Heart left ventricle (tissue), 16 donors: ENCODE measurements around the gene ASPG. TPM values are rescaled to one million over a fixed set of nuclear protein-coding genes. Genes with fewer than 3 reads are reported as not detected.

Experiments
- ATAC-seq, 4 donors: fragments of 200-7000 bp; cut with Tn5 transposase; one replicate each; pipeline ENCODE4 v1.9.1; 2020 to 2022; ENCODE audit warnings: moderate library complexity in 4 of 4, mild to moderate bottlenecking in 3 of 4, moderate number of reproducible peaks in 1 of 4
- DNase-seq, 5 donors: peaks; one replicate each; pipeline ENCODE4 v3.0.0-alpha.2; 2020
- H3K27ac ChIP-seq, 12 donors: fragments of 200-600 bp; sonication (generic) in 4 of 12; one replicate each; pipeline versions ENCODE4 v1.5.0 to v1.8.0; 2016 to 2022; ENCODE audit warnings: mild to moderate bottlenecking in 2 of 12
- H3K27me3 ChIP-seq, 9 donors: fragments of 200-600 bp; sonication (generic) in 2 of 9; one replicate each; pipeline versions ENCODE4 v1.5.1 to v1.8.0; 2016 to 2022; ENCODE audit warnings: mild to moderate bottlenecking in 3 of 9
- H3K36me3 ChIP-seq, 9 donors: fragments of 200-600 bp; sonication (generic) in 2 of 9; one replicate each; pipeline versions ENCODE4 v1.5.0 to v1.8.0; 2018 to 2022; ENCODE audit warnings: mild to moderate bottlenecking in 2 of 9
- H3K4me1 ChIP-seq, 12 donors: fragments of 200-600 bp; sonication (generic) in 4 of 12; one replicate each; pipeline versions ENCODE4 v1.5.0 to v1.8.0; 2016 to 2022; ENCODE audit warnings: mild to moderate bottlenecking in 3 of 12
- H3K4me3 ChIP-seq, 12 donors: fragments of 200-600 bp; sonication (generic) in 4 of 12; one replicate each; pipeline versions ENCODE4 v1.5.0 to v1.8.0; 2017 to 2022; ENCODE audit warnings: mild to moderate bottlenecking in 9 of 12, moderate library complexity in 4 of 12
- H3K9me3 ChIP-seq, 12 donors: fragments of 200-600 bp; sonication (generic) in 4 of 12; one replicate each; pipeline versions ENCODE4 v1.5.0 to v1.8.0; 2016 to 2022; ENCODE audit warnings: mild to moderate bottlenecking in 1 of 12
- POLR2A ChIP-seq, 2 donors: fragments of 450-650 bp; IDR thresholded peaks; one replicate each; pipeline ENCODE4 v1.6.1; 2017; ENCODE audit warnings: antibody characterized with exemption in 2 of 2, mild to moderate bottlenecking in 2 of 2, moderate library complexity in 2 of 2
- WGBS, 4 donors: extraction: QIAGEN DNeasy Blood & Tissue Kit in 2 of 4; methylation state at CpG; one replicate each; pipeline versions ENCODE4 v1.1.5 to v1.1.7; 2013 to 2018; 5-methylcytosine and 5-hydroxymethylcytosine counted together
- intact Hi-C, 10 donors: fragments of 100-400 bp; cut with DNase I; formaldehyde crosslinking; loops; one replicate each; pipeline versions ENCODE4 v1.11.1 to v1.14.2; 2022
- polyA plus RNA-seq, 2 donors: library from polyadenylated mRNA; stranded (reverse); fragments of 200-250 nt; gene quantifications; one replicate each; pipeline ENCODE4 v1.2.3, GENCODE V29; 2013
- total RNA-seq, 9 donors: library from RNA; depleted of rRNA in 2 of 9; stranded (reverse); fragments of >200 nt in 2 of 9; fragmentation: NEBNext Ultra II Directional in 3 of 9; extraction: Animal tissue kit (Norgen Biotek cat#: 25700) in 3 of 9; gene quantifications; one replicate each; pipeline versions ENCODE4 v1.1.0 to v1.2.4, GENCODE V29; 2016 to 2023
- TF ChIP-seq, protein P1 (sequence below), 12 donors: fragments of 200-600 bp; sonication (generic) in 4 of 12; IDR thresholded peaks; one replicate each; pipeline versions ENCODE4 v1.5.0 to v1.8.0; 2018 to 2022; ENCODE audit warnings: antibody characterized with exemption in 12 of 12, mild to moderate bottlenecking in 5 of 12
- donor health status: ischemic (EF 13 %, LVEDD 7.1; RV severe dilation, severe dysfunction).
- donor health status: healthy with polysubstance abuse.
- donor health status: DM: no; HTN: yes; CAD: no.
- donor health status: DM: no; HTN: no; CAD: no.
- donor health status: ischemic (EF 25% LVEDD 6.9; RV normal size, moderate dysfunction).
- donor health status: ischemic (EF 25% LVEDD 5.7; RV mildly dilated, moderate dysfunction).
- donor health status: healthy.
- donor health status: DM: yes; HTN: yes; CAD: no.
- donor health status: ischemic (EF 35%, LVEDD 5.7; RV mildly dilated, moderate dysfunction).
- donor health status: nonischemic (EF 11% LVEDD 7.7; RV severe dilation, severe dysfunction).
- donor health status: DM: yes; HTN: yes; CAD: no.
- donor health status: PGD.
- donor health status: ischemic (EF 29% LVEDD 5.4; RV normal size, mild dysfunction).
- donor health status: nonischemic (EF 23%, LVEDD 6.1; RV moderate dilation, normal function).

ASPG gene
- total and polyA plus RNA-seq, 11 donors, result 3.2 to 54.6 (median 16.3) TPM

DNA sequence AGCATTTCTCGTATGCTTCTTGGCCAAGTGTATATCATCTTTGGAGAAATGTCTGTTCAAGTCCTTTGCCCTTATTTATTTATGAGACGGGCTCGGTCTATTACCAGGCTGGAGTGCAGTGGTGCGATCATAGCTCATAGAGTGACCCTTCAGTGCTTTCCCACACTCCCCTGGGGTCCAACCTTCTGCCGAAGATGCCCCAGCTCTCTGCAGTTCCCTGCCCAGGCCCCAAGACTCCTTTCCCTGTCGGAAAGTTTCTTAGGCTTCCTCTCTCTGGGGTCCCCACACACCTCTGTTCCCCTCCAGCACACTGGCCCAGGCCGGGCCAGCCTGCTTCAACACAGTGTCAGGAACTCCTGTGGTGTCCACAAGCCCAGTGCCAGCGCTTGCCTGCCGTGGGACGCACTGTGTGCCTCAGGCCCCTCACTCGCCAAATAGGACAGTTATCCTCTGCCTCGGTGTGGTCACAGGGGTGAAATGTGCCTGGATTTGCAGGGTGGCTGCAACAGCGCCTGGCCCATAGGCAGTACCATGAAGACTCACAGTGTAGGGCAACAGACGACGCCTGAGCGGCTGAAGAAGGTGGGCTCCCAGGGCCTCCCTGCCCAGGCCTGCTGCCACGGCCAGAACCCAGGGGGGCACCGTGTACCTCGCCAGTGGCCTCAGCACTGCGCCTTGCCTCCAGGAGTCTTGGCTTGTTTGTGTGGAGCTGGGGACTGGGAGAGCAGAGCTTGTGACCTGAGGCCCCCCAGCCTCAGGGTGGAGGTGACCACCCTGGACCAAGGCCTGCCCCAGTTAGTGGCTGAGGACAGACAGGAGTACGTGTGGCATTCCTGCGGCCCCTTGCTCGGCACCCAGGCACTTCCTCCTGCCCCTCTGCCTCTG, 4.9 kb upstream of the ASPG start:
- H3K27ac ChIP-seq, result no peak overlapping the region
- no peaks in the 10 kb centered on the region for H3K9me3 ChIP-seq
- 91 to 95% (median 92%) methylated on average over 19 to 23 of the region's 23 CpGs for WGBS, 4 donors
- peaks cover 0 to 7% (median 2%) of the 10 kb centered on the region in 9 donors for H3K27me3 ChIP-seq
- TF ChIP-seq POLR2A (IDR thresholded peaks at IDR 0.05), result no peak
- TF ChIP-seq, protein P1, sequence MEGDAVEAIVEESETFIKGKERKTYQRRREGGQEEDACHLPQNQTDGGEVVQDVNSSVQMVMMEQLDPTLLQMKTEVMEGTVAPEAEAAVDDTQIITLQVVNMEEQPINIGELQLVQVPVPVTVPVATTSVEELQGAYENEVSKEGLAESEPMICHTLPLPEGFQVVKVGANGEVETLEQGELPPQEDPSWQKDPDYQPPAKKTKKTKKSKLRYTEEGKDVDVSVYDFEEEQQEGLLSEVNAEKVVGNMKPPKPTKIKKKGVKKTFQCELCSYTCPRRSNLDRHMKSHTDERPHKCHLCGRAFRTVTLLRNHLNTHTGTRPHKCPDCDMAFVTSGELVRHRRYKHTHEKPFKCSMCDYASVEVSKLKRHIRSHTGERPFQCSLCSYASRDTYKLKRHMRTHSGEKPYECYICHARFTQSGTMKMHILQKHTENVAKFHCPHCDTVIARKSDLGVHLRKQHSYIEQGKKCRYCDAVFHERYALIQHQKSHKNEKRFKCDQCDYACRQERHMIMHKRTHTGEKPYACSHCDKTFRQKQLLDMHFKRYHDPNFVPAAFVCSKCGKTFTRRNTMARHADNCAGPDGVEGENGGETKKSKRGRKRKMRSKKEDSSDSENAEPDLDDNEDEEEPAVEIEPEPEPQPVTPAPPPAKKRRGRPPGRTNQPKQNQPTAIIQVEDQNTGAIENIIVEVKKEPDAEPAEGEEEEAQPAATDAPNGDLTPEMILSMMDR (IDR thresholded peaks at IDR 0.05), result no peak
- no peak for ATAC-seq
- peaks cover 0 to 37% (median 11%) of the 10 kb centered on the region in 12 donors for H3K4me1 ChIP-seq
- DNase-seq, result no peak
- H3K4me3 ChIP-seq, result no peak overlapping the region
- intact Hi-C loops, result loop anchor here in 3 of 10 donors (5.0 kb wide), 3 partner anchors 482 to 557 kb away; no protein-coding TSS in a partner anchor
- no peaks in the 10 kb centered on the region for H3K36me3 ChIP-seq

DNA sequence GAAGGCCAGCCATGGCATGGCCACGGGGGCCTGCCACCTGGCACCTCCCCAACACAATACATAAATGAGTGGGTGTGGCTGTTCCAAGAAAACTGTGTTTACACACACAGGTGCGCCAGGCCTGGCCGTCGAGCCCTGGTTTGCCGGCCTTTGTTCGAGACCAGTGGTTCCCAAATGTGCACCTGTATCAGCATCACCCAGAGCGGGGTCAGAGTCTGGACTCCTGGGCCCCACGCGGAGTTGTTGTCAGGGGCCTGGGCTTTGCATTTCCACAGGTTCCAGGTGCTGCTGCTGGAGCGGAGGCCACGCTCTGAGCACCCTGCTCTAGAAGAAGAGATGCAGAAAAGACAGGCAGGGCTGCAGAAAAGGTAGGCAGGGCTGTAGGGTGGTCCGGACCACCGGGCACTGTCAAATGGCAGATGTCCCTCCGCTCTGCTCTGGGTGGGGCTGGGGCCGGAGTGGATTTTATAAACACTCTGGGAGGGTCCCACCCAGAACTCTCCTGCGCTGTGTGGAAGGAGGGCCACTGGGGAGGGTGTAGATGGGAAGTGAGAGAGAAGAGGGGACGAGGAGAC, 4.2 kb upstream of the ASPG start:
- no peak overlapping the region for H3K27ac ChIP-seq
- intact Hi-C loops, result loop anchor here in 3 of 10 donors (5.0 kb wide), 3 partner anchors 481 to 556 kb away; no protein-coding TSS in a partner anchor
- ATAC-seq (no peak), DNase-seq (no peak)
- H3K36me3 ChIP-seq, result no peaks in the 10 kb centered on the region
- H3K4me1 ChIP-seq, result peaks cover 0 to 44% (median 11%) of the 10 kb centered on the region in 12 donors
- no peaks in the 10 kb centered on the region for H3K9me3 ChIP-seq
- no peak overlapping the region for H3K4me3 ChIP-seq
- peaks cover 0 to 12% (median 9%) of the 10 kb centered on the region in 9 donors for H3K27me3 ChIP-seq
- no peak for TF ChIP-seq POLR2A (IDR thresholded peaks at IDR 0.05)
- TF ChIP-seq, protein P1 (IDR thresholded peaks at IDR 0.05), result no peak
- WGBS, 4 donors, result 91 to 94% (median 92%) methylated on average over 16 to 17 of the region's 17 CpGs

DNA sequence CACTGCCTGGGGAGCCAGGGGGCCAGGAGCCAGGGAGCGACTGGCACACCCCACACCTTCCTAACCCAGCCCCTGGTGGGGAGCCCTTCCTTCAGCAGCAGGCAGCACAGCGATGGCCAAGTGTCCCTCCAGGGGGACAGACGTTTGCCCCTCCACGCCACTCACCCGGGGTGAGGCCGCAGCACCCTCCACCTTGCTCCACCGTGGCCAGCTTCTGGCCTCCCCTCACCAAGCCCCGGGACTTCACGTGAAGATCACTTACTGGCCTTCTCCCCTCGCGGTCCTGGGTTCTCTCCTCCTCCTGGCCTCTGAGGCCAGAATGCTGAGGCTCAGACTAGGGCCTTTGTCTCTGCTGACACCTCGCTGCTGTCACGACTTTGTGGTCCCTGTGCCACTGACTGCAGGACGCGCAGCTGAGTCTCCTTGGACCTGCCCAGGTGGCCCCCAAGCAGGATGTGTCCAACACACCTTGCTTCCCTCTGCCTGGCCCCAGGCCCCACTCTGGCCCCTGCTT, 3.5 kb upstream of the ASPG start:
- H3K27me3 ChIP-seq, result peaks cover 0 to 17% (median 11%) of the 10 kb centered on the region in 9 donors
- no peak overlapping the region for H3K4me3 ChIP-seq
- H3K9me3 ChIP-seq, result no peaks in the 10 kb centered on the region
- 86 to 87% (median 87%) methylated on average over 11 to 15 of the region's 15 CpGs for WGBS, 4 donors
- peak overlapping the region in 1 of 12 donors; percentile 61 for H3K27ac ChIP-seq
- H3K4me1 ChIP-seq, result peaks cover 0 to 51% (median 11%) of the 10 kb centered on the region in 12 donors
- DNase-seq, result no peak
- H3K36me3 ChIP-seq, result no peaks in the 10 kb centered on the region
- no peak for ATAC-seq
- TF ChIP-seq, protein P1 (IDR thresholded peaks at IDR 0.05), result no peak
- no peak for TF ChIP-seq POLR2A (IDR thresholded peaks at IDR 0.05)
- intact Hi-C loops, result loop anchor here in 3 of 10 donors (5.0 kb wide), 3 partner anchors 480 to 555 kb away; no protein-coding TSS in a partner anchor
